22Rv1 (cell line): Measurements from ENCODE around the gene PTPRG.

Experiments
- CTCF ChIP-seq: fragments of 450-650 bp; IDR thresholded peaks from 2 replicates; pipeline ENCODE4 v1.5.1; 2017; ENCODE audit warnings: mild to moderate bottlenecking
- ZFX ChIP-seq: fragments of 450-650 bp; IDR thresholded peaks from 2 replicates; pipeline ENCODE4 v1.6.1; 2017; ENCODE audit warnings: antibody characterized with exemption, borderline replicate concordance

- TF ChIP-seq CTCF (no peak), ZFX (no peak)
Observed at GRCh38 chr3:62093025-62093424, 531.7 kb downstream of the PTPRG start.
